Measurements from ENCODE around the gene PRR11.

The PRR11 gene

DNA sequence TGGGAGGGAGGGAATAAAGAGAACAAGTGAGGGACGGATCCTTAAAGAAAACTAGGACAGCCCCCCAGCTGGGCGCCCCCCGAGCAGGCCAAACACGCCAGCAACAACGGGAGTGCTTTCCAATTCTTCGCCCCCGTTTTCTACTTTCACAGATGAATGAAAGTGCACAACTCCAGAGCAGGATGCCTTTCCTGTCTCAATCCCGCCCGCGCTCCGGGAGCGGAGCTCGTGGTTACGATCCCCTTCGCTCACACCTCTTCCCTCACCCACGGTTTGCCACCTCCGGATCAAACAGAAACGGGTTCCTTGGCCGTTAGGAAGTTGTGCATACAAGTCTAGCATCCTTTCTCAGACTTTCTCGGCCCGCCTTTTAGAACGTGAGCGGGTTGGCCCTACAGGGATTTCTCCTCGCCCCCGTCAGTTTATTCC lies 1.2 kb upstream of the PRR11 start:
- Histone ChIP-seq H3K36me3 (ENCODE audit: insufficient read depth, low read length) (peaks cover 18% of the 10 kb centered on the region), H4K20me1 (ENCODE audit: insufficient read depth, low read length) (peaks cover 22% of the 10 kb centered on the region), H3K9ac (ENCODE audit: low read depth, low read length) (peak overlapping the region; percentile 89), H3K27ac (ENCODE audit: low read length) (peak overlapping the region; percentile 96), H2AFZ (ENCODE audit: low read depth, low read length) (peak overlapping the region; percentile 73), H3K79me2 (ENCODE audit: insufficient read depth, low read length) (peaks cover 94% of the 10 kb centered on the region), H3K4me3 (ENCODE audit: low read depth in 1 of 2, low read length in 2 of 2) (peak overlapping the region; percentile 70), H3K9me3 (ENCODE audit: insufficient read depth, low read length, severe bottlenecking) (no peaks in the 10 kb centered on the region), H3K27me3 (ENCODE audit: insufficient read depth, low read length, poor library complexity) (no peaks in the 10 kb centered on the region), H3K4me2 (ENCODE audit: insufficient read depth, low read length) (peak overlapping the region; percentile 75), H3K4me1 (ENCODE audit: insufficient read depth, low read length) (peaks cover 74% of the 10 kb centered on the region)
- no peak for TF ChIP-seq EZH2 (IDR thresholded peaks at IDR 0.05; ENCODE audit: borderline replicate concordance, low read depth, low read length, severe bottlenecking)
- TF ChIP-seq, protein P1, sequence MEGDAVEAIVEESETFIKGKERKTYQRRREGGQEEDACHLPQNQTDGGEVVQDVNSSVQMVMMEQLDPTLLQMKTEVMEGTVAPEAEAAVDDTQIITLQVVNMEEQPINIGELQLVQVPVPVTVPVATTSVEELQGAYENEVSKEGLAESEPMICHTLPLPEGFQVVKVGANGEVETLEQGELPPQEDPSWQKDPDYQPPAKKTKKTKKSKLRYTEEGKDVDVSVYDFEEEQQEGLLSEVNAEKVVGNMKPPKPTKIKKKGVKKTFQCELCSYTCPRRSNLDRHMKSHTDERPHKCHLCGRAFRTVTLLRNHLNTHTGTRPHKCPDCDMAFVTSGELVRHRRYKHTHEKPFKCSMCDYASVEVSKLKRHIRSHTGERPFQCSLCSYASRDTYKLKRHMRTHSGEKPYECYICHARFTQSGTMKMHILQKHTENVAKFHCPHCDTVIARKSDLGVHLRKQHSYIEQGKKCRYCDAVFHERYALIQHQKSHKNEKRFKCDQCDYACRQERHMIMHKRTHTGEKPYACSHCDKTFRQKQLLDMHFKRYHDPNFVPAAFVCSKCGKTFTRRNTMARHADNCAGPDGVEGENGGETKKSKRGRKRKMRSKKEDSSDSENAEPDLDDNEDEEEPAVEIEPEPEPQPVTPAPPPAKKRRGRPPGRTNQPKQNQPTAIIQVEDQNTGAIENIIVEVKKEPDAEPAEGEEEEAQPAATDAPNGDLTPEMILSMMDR (IDR thresholded peaks at IDR 0.05; ENCODE audit: borderline replicate concordance, extremely low read depth, low read length, poor library complexity, severe bottlenecking) = no peak
- DNase-seq (peak; percentile 75), ATAC-seq (ENCODE audit: insufficient read depth, low read depth) (no peak)

- H3K4me3 ChIP-seq (ENCODE audit: low read depth in 1 of 2, low read length in 2 of 2) = peak within 1 kb of the TSS; percentile 70
- peaks cover 17% of the 10 kb centered on the region for H3K36me3 ChIP-seq (ENCODE audit: insufficient read depth, low read length)
- no peaks in the 10 kb centered on the region for H3K9me3 ChIP-seq (ENCODE audit: insufficient read depth, low read length, severe bottlenecking)
- H3K4me1 ChIP-seq (ENCODE audit: insufficient read depth, low read length) = peaks cover 74% of the 10 kb centered on the region
- DNase-seq = peak; percentile 99
- ATAC-seq (ENCODE audit: insufficient read depth, low read depth) = peak; percentile 80
- peaks cover 94% of the 10 kb centered on the region for H3K79me2 ChIP-seq (ENCODE audit: insufficient read depth, low read length)
- peak within 1 kb of the TSS; percentile 96 for H3K27ac ChIP-seq (ENCODE audit: low read length)
- peaks cover 21% of the 10 kb centered on the region for H4K20me1 ChIP-seq (ENCODE audit: insufficient read depth, low read length)
- H3K27me3 ChIP-seq (ENCODE audit: insufficient read depth, low read length, poor library complexity) = no peaks in the 10 kb centered on the region
- peak within 1 kb of the TSS; percentile 75 for H3K4me2 ChIP-seq (ENCODE audit: insufficient read depth, low read length)
- H3K9ac ChIP-seq (ENCODE audit: low read depth, low read length) = peak within 1 kb of the TSS; percentile 89
- peak within 1 kb of the TSS; percentile 75 for H2AFZ ChIP-seq (ENCODE audit: low read depth, low read length)
- peak; percentile 87 for TF ChIP-seq EZH2 (IDR thresholded peaks at IDR 0.05; ENCODE audit: borderline replicate concordance, low read depth, low read length, severe bottlenecking)
- TF ChIP-seq, protein P1 (IDR thresholded peaks at IDR 0.05; ENCODE audit: borderline replicate concordance, extremely low read depth, low read length, poor library complexity, severe bottlenecking) = no peak
Measured at GRCh38 chr17:59154721-59155438, 666 bp upstream of the PRR11 start, which contains the start of gene SKA2. Gene SKA2 (minus strand): TSS chr17:59155186. CDS start chr17:59155163, 23 bp downstream.

- Histone ChIP-seq H3K79me2 (ENCODE audit: insufficient read depth, low read length) (peaks cover 98% of the 10 kb centered on the region), H3K36me3 (ENCODE audit: insufficient read depth, low read length) (peaks cover 39% of the 10 kb centered on the region), H3K4me3 (ENCODE audit: low read depth in 1 of 2, low read length in 2 of 2) (no peak overlapping the region), H3K4me2 (ENCODE audit: insufficient read depth, low read length) (peak overlapping the region; percentile 69), H3K27ac (ENCODE audit: low read length) (no peak overlapping the region), H3K4me1 (ENCODE audit: insufficient read depth, low read length) (peaks cover 52% of the 10 kb centered on the region), H4K20me1 (ENCODE audit: insufficient read depth, low read length) (peaks cover 12% of the 10 kb centered on the region; the same call in 1 of the 2 replicates), H3K9me3 (ENCODE audit: insufficient read depth, low read length, severe bottlenecking) (no peaks in the 10 kb centered on the region), H2AFZ (ENCODE audit: low read depth, low read length) (no peak overlapping the region), H3K27me3 (ENCODE audit: insufficient read depth, low read length, poor library complexity) (no peaks in the 10 kb centered on the region), H3K9ac (ENCODE audit: low read depth, low read length) (peak overlapping the region; percentile 19)
- no peak for DNase-seq
- no peak for TF ChIP-seq EZH2 (IDR thresholded peaks at IDR 0.05; ENCODE audit: borderline replicate concordance, low read depth, low read length, severe bottlenecking)
- TF ChIP-seq, protein P1 (IDR thresholded peaks at IDR 0.05; ENCODE audit: borderline replicate concordance, extremely low read depth, low read length, poor library complexity, severe bottlenecking) = no peak
- ATAC-seq (ENCODE audit: insufficient read depth, low read depth) = no peak
Measured at GRCh38 chr17:59160157-59161025, 4.8 kb downstream of the PRR11 start.

Data from DND-41 (cell line).